Colonic mucosa (tissue), 4 donors: ENCODE results near the gene PACC1. TPM values are rescaled to one million over a fixed set of nuclear protein-coding genes. Genes with fewer than 3 reads are reported as not detected.

ENCODE experiments used
- DNase-seq: peaks from one replicate; pipeline ENCODE4 v3.0.0-alpha.2; 2020
- H3K27ac ChIP-seq: fragments of 200-600 bp; one replicate; pipeline ENCODE4 v1.8.0; 2021
- H3K27me3 ChIP-seq: fragments of 200-600 bp; one replicate; pipeline ENCODE4 v1.8.0; 2021
- H3K36me3 ChIP-seq: fragments of 200-600 bp; one replicate; pipeline ENCODE4 v1.8.0; 2021
- H3K4me1 ChIP-seq: fragments of 200-600 bp; one replicate; pipeline ENCODE4 v1.8.0; 2021; ENCODE audit warnings: mild to moderate bottlenecking
- H3K4me3 ChIP-seq: fragments of 200-600 bp; one replicate; pipeline ENCODE4 v1.8.0; 2021
- H3K9ac ChIP-seq, 2 donors: one replicate each; pipeline ENCODE4 v1.7.0; 2013; ENCODE audit warnings: control low read depth in 2 of 2, low read depth in 2 of 2, low read length in 2 of 2
- H3K9me3 ChIP-seq: fragments of 200-600 bp; one replicate; pipeline ENCODE4 v1.8.0; 2021
- intact Hi-C: fragments of 100-400 bp; cut with DNase I; formaldehyde crosslinking; loops from one replicate; pipeline ENCODE4 v1.14.1; 2022
- total RNA-seq, 2 donors: library from RNA; stranded (reverse); fragmentation: NEBNext Ultra II Directional in 1 of 2; extraction: Animal tissue kit (Norgen Biotek cat#: 25700) in 1 of 2; gene quantifications; one replicate each; pipeline ENCODE4 v1.2.1, GENCODE V29; 2021
- TF ChIP-seq, protein P1 (sequence below): fragments of 200-600 bp; IDR thresholded peaks from one replicate; pipeline ENCODE4 v1.8.0; 2022; ENCODE audit warnings: antibody characterized with exemption, mild to moderate bottlenecking
- donor health status: healthy.
- donor health status: DM: no; HTN: no; CAD: no.
- donor health status: DM: no; HTN: no; CAD: no.

The PACC1 gene
- total RNA-seq, 2 donors from 2014 or later: 2.6 to 3.1 TPM

- no peak for DNase-seq
- Histone ChIP-seq H3K27ac (no peak overlapping the region), H3K9me3 (no peaks in the 10 kb centered on the region), H3K36me3 (no peaks in the 10 kb centered on the region), H3K4me1 (no peaks in the 10 kb centered on the region), H3K9ac (no peak overlapping the region), H3K4me3 (no peak overlapping the region), H3K27me3 (no peaks in the 10 kb centered on the region)
- intact Hi-C loops: no loop called here
- TF ChIP-seq, protein P1, sequence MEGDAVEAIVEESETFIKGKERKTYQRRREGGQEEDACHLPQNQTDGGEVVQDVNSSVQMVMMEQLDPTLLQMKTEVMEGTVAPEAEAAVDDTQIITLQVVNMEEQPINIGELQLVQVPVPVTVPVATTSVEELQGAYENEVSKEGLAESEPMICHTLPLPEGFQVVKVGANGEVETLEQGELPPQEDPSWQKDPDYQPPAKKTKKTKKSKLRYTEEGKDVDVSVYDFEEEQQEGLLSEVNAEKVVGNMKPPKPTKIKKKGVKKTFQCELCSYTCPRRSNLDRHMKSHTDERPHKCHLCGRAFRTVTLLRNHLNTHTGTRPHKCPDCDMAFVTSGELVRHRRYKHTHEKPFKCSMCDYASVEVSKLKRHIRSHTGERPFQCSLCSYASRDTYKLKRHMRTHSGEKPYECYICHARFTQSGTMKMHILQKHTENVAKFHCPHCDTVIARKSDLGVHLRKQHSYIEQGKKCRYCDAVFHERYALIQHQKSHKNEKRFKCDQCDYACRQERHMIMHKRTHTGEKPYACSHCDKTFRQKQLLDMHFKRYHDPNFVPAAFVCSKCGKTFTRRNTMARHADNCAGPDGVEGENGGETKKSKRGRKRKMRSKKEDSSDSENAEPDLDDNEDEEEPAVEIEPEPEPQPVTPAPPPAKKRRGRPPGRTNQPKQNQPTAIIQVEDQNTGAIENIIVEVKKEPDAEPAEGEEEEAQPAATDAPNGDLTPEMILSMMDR: no peak
Measured at GRCh38 chr1:212375986-212376385, 38.7 kb downstream of the PACC1 start.

GRCh38 chr1:212368073-212368484 is 46.6 kb downstream of the PACC1 start:
- Histone ChIP-seq H3K4me1 (no peaks in the 10 kb centered on the region), H3K9me3 (no peaks in the 10 kb centered on the region), H3K36me3 (no peaks in the 10 kb centered on the region), H3K27me3 (no peaks in the 10 kb centered on the region), H3K9ac (no peak overlapping the region), H3K27ac (no peak overlapping the region), H3K4me3 (no peak overlapping the region)
- intact Hi-C loops: loop anchor here (5.0 kb wide), 2 partner anchors 84 to 296 kb away; no protein-coding TSS in a partner anchor
- DNase-seq: peak; percentile 65
- TF ChIP-seq, protein P1: peak; percentile 83

GRCh38 chr1:212367474-212368072 is 47.1 kb downstream of the PACC1 start:
- TF ChIP-seq, protein P1: no peak
- Histone ChIP-seq H3K4me1 (no peaks in the 10 kb centered on the region), H3K27ac (no peak overlapping the region), H3K9ac (no peak overlapping the region), H3K4me3 (no peak overlapping the region), H3K36me3 (peaks cover 2% of the 10 kb centered on the region), H3K9me3 (no peaks in the 10 kb centered on the region), H3K27me3 (no peaks in the 10 kb centered on the region)
- intact Hi-C loops: loop anchor here (5.0 kb wide), 2 partner anchors 85 to 295 kb away; no protein-coding TSS in a partner anchor
- no peak for DNase-seq

DNA sequence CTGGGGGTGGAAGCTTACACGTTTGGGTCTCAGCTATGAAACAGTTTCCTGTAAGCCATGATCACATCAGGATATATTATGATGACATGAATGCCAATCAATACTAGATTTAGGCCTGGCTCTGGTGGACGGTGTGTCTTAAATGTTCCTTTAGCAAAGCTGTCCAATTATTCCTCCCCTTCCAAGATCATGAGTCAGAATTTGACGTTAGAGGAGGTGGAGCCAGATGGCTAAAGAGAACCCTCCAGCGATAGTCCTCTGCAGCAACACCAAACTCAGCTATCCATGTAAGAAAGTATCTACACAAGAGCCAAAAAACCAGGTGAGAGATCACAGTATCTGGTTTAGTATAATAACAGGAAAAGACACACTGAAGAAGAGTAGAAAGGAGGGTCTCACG is 47.8 kb downstream of the PACC1 start:
- Histone ChIP-seq H3K27ac (no peak overlapping the region), H3K27me3 (no peaks in the 10 kb centered on the region), H3K9me3 (no peaks in the 10 kb centered on the region), H3K4me3 (no peak overlapping the region), H3K9ac (no peak overlapping the region), H3K4me1 (no peaks in the 10 kb centered on the region), H3K36me3 (peaks cover 4% of the 10 kb centered on the region)
- TF ChIP-seq, protein P1: no peak
- intact Hi-C loops: loop anchor here (5.0 kb wide), 2 partner anchors 85 to 295 kb away; no protein-coding TSS in a partner anchor
- no peak for DNase-seq

- Histone ChIP-seq H3K9ac (no peak overlapping the region), H3K27me3 (no peaks in the 10 kb centered on the region), H3K36me3 (peaks cover 4% of the 10 kb centered on the region), H3K4me3 (no peak overlapping the region), H3K9me3 (no peaks in the 10 kb centered on the region), H3K4me1 (no peaks in the 10 kb centered on the region), H3K27ac (no peak overlapping the region)
- TF ChIP-seq, protein P1: no peak
- no peak for DNase-seq
- intact Hi-C loops: loop anchor here (5.0 kb wide), 2 partner anchors 87 to 293 kb away; no protein-coding TSS in a partner anchor
Measured at GRCh38 chr1:212364985-212365384, 49.7 kb downstream of the PACC1 start.
